GM23338 (cell line): ENCODE measurements around the gene DIP2B.

Experiments
- CREB1 ChIP-seq: fragments of 250-450 bp; sonication (Bioruptor Pico); IDR thresholded peaks from 2 replicates; pipeline ENCODE4 v1.5.0; 2020; ENCODE audit warnings: low read depth, mild to moderate bottlenecking, moderate library complexity
- EZH2 ChIP-seq: fragments of 200-600 bp; sonication (generic); IDR thresholded peaks from one replicate; pipeline ENCODE4 v1.8.0; 2017; ENCODE audit warnings: antibody characterized with exemption, mild to moderate bottlenecking, low read depth; ENCODE audit not compliant: unreplicated experiment
- EZH2phosphoT487 ChIP-seq: fragments of 200-600 bp; sonication (generic); IDR thresholded peaks from one replicate; pipeline ENCODE4 v1.8.1; 2018; ENCODE audit warnings: antibody characterized with exemption; ENCODE audit not compliant: unreplicated experiment
- POLR2AphosphoS5 ChIP-seq: IDR thresholded peaks from 2 replicates; pipeline ENCODE4 v1.6.1; 2016; ENCODE audit warnings: antibody characterized with exemption, low read depth
- TF ChIP-seq, protein P1 (sequence below), 2 experiments: fragments of 200-600 bp in 1 of 2; sonication (generic) in 1 of 2; conservative IDR thresholded peaks; 2 replicates each; pipeline versions ENCODE4 v1.5.1 to v1.6.1; 2016 to 2017; ENCODE audit warnings: antibody characterized with exemption in 2 of 2, low read depth in 2 of 2, mild to moderate bottlenecking in 2 of 2, moderate library complexity in 1 of 2
- TF ChIP-seq, protein P2 (sequence below): IDR thresholded peaks from 2 replicates; pipeline ENCODE4 v1.6.1; 2016; ENCODE audit warnings: antibody characterized with exemption
- TF ChIP-seq, protein P3 (sequence below): IDR thresholded peaks from one replicate; pipeline ENCODE4 v1.6.1; 2018; ENCODE audit warnings: antibody characterized with exemption; ENCODE audit not compliant: unreplicated experiment
- TF ChIP-seq, protein P4 (sequence below): fragments of 250-450 bp; sonication (Bioruptor Pico); IDR thresholded peaks from 2 replicates; pipeline ENCODE4 v1.5.0; 2020; ENCODE audit warnings: mild to moderate bottlenecking, moderate library complexity

DNA sequence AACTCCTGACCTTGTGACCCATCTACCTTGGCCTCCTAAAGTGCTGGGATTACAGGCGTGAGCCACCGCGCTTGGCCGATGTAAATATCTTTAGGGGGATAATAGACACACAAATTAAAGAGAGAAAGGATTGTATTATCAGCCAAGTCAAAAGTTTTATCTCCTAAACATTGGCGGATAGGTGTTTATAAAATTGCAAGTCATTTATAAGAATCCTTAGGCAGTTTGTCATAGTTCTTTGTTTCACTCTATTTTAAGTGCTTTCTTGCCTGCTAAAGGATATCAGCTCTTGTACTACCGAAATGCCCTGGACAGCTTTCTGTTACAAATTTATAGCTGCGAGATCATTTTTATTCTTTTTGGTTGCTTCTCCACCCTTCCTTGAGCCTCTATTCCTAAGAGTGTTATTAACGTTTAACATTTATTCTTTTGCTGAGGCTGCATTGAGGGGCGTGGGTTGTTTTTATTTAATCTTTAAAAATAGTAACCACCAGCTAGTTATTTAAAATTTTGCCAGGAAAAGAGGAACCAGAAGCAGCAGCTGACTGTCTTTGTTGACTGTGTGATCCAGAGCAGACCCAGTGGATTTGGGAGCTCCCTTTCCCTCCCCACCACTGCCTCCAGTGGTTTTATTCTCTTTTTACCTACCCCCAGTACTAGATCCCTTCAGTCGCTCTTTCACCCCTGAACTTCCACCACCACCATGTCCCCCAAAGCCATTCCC lies 106.4 kb downstream of the DIP2B start:
- TF ChIP-seq CREB1 (CRISPR knock-in tag) (no peak), EZH2phosphoT487 (no peak), POLR2AphosphoS5 (no peak), EZH2 (no peak)
- TF ChIP-seq, protein P1, sequence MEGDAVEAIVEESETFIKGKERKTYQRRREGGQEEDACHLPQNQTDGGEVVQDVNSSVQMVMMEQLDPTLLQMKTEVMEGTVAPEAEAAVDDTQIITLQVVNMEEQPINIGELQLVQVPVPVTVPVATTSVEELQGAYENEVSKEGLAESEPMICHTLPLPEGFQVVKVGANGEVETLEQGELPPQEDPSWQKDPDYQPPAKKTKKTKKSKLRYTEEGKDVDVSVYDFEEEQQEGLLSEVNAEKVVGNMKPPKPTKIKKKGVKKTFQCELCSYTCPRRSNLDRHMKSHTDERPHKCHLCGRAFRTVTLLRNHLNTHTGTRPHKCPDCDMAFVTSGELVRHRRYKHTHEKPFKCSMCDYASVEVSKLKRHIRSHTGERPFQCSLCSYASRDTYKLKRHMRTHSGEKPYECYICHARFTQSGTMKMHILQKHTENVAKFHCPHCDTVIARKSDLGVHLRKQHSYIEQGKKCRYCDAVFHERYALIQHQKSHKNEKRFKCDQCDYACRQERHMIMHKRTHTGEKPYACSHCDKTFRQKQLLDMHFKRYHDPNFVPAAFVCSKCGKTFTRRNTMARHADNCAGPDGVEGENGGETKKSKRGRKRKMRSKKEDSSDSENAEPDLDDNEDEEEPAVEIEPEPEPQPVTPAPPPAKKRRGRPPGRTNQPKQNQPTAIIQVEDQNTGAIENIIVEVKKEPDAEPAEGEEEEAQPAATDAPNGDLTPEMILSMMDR (conservative IDR thresholded peaks at IDR 0.05; ENCODE audit: low read depth in 2 of 2) = no peak
- TF ChIP-seq, protein P2, sequence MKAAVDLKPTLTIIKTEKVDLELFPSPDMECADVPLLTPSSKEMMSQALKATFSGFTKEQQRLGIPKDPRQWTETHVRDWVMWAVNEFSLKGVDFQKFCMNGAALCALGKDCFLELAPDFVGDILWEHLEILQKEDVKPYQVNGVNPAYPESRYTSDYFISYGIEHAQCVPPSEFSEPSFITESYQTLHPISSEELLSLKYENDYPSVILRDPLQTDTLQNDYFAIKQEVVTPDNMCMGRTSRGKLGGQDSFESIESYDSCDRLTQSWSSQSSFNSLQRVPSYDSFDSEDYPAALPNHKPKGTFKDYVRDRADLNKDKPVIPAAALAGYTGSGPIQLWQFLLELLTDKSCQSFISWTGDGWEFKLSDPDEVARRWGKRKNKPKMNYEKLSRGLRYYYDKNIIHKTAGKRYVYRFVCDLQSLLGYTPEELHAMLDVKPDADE = no peak
- TF ChIP-seq, protein P3, sequence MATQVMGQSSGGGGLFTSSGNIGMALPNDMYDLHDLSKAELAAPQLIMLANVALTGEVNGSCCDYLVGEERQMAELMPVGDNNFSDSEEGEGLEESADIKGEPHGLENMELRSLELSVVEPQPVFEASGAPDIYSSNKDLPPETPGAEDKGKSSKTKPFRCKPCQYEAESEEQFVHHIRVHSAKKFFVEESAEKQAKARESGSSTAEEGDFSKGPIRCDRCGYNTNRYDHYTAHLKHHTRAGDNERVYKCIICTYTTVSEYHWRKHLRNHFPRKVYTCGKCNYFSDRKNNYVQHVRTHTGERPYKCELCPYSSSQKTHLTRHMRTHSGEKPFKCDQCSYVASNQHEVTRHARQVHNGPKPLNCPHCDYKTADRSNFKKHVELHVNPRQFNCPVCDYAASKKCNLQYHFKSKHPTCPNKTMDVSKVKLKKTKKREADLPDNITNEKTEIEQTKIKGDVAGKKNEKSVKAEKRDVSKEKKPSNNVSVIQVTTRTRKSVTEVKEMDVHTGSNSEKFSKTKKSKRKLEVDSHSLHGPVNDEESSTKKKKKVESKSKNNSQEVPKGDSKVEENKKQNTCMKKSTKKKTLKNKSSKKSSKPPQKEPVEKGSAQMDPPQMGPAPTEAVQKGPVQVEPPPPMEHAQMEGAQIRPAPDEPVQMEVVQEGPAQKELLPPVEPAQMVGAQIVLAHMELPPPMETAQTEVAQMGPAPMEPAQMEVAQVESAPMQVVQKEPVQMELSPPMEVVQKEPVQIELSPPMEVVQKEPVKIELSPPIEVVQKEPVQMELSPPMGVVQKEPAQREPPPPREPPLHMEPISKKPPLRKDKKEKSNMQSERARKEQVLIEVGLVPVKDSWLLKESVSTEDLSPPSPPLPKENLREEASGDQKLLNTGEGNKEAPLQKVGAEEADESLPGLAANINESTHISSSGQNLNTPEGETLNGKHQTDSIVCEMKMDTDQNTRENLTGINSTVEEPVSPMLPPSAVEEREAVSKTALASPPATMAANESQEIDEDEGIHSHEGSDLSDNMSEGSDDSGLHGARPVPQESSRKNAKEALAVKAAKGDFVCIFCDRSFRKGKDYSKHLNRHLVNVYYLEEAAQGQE = no peak
- TF ChIP-seq, protein P4, sequence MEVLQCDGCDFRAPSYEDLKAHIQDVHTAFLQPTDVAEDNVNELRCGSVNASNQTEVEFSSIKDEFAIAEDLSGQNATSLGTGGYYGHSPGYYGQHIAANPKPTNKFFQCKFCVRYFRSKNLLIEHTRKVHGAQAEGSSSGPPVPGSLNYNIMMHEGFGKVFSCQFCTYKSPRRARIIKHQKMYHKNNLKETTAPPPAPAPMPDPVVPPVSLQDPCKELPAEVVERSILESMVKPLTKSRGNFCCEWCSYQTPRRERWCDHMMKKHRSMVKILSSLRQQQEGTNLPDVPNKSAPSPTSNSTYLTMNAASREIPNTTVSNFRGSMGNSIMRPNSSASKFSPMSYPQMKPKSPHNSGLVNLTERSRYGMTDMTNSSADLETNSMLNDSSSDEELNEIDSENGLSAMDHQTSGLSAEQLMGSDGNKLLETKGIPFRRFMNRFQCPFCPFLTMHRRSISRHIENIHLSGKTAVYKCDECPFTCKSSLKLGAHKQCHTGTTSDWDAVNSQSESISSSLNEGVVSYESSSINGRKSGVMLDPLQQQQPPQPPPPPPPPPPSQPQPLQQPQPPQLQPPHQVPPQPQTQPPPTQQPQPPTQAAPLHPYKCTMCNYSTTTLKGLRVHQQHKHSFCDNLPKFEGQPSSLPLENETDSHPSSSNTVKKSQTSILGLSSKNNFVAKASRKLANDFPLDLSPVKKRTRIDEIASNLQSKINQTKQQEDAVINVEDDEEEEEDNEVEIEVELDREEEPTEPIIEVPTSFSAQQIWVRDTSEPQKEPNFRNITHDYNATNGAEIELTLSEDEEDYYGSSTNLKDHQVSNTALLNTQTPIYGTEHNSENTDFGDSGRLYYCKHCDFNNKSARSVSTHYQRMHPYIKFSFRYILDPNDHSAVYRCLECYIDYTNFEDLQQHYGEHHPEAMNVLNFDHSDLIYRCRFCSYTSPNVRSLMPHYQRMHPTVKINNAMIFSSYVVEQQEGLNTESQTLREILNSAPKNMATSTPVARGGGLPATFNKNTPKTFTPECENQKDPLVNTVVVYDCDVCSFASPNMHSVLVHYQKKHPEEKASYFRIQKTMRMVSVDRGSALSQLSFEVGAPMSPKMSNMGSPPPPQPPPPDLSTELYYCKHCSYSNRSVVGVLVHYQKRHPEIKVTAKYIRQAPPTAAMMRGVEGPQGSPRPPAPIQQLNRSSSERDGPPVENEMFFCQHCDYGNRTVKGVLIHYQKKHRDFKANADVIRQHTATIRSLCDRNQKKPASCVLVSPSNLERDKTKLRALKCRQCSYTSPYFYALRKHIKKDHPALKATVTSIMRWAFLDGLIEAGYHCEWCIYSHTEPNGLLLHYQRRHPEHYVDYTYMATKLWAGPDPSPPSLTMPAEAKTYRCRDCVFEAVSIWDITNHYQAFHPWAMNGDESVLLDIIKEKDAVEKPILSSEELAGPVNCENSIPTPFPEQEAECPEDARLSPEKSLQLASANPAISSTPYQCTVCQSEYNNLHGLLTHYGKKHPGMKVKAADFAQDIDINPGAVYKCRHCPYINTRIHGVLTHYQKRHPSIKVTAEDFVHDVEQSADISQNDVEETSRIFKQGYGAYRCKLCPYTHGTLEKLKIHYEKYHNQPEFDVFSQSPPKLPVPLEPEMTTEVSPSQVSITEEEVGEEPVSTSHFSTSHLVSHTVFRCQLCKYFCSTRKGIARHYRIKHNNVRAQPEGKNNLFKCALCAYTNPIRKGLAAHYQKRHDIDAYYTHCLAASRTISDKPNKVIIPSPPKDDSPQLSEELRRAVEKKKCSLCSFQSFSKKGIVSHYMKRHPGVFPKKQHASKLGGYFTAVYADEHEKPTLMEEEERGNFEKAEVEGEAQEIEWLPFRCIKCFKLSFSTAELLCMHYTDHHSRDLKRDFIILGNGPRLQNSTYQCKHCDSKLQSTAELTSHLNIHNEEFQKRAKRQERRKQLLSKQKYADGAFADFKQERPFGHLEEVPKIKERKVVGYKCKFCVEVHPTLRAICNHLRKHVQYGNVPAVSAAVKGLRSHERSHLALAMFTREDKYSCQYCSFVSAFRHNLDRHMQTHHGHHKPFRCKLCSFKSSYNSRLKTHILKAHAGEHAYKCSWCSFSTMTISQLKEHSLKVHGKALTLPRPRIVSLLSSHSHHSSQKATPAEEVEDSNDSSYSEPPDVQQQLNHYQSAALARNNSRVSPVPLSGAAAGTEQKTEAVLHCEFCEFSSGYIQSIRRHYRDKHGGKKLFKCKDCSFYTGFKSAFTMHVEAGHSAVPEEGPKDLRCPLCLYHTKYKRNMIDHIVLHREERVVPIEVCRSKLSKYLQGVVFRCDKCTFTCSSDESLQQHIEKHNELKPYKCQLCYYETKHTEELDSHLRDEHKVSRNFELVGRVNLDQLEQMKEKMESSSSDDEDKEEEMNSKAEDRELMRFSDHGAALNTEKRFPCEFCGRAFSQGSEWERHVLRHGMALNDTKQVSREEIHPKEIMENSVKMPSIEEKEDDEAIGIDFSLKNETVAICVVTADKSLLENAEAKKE = no peak
